GM06990 (cell line): Measurements from ENCODE around the gene PLXNA4.

Source experiments
- DNase-seq: peaks from one replicate; pipeline ENCODE4 v3.0.0-alpha.2; 2011; ENCODE audit not compliant: insufficient read length; ENCODE audit errors: extremely low read depth
- H3K27me3 ChIP-seq: replicated peaks from 2 replicates; pipeline ENCODE4 v1.6.0; 2011; ENCODE audit warnings: low read length; ENCODE audit not compliant: control insufficient read depth, insufficient read depth
- H3K36me3 ChIP-seq: 2 replicates; pipeline ENCODE4 v1.5.1; 2011; ENCODE audit warnings: low read length; ENCODE audit not compliant: control insufficient read depth, insufficient read depth
- H3K4me3 ChIP-seq: replicated peaks from 2 replicates; pipeline ENCODE4 v1.5.1; 2011; ENCODE audit warnings: low read depth, mild to moderate bottlenecking, control low read depth, low read length
- TF ChIP-seq, protein P1 (sequence below): IDR thresholded peaks from 2 replicates; pipeline ENCODE4 v1.5.1; 2011; ENCODE audit warnings: low read length, control low read depth, mild to moderate bottlenecking, inconsistent platforms; ENCODE audit not compliant: insufficient read depth, poor library complexity, severe bottlenecking

Gene PLXNA4

DNA sequence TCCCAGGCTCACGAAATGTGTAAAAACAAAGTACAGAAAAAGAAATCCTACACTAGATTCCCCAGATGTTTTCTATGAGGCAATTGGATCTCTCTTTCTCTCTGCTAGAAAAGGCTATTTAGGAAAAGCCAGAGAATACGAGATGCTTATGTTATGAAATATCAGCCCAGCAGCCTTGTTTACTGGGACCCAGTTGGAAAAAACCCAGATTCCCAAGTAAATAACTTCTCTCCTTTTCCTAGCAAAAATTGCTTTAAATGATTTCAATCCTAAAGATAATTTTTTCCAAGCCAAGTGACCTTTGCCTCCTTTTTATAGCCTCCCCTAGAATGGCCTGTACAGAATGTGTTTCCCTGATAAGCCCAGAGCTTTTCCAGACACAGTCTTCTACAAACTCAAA is 199.3 kb downstream of the PLXNA4 start:
- H3K27me3 ChIP-seq = no peaks in the 10 kb centered on the region; the same call in none of the 2 replicates
- DNase-seq = no peak
- no peaks in the 10 kb centered on the region for H3K36me3 ChIP-seq
- TF ChIP-seq, protein P1, sequence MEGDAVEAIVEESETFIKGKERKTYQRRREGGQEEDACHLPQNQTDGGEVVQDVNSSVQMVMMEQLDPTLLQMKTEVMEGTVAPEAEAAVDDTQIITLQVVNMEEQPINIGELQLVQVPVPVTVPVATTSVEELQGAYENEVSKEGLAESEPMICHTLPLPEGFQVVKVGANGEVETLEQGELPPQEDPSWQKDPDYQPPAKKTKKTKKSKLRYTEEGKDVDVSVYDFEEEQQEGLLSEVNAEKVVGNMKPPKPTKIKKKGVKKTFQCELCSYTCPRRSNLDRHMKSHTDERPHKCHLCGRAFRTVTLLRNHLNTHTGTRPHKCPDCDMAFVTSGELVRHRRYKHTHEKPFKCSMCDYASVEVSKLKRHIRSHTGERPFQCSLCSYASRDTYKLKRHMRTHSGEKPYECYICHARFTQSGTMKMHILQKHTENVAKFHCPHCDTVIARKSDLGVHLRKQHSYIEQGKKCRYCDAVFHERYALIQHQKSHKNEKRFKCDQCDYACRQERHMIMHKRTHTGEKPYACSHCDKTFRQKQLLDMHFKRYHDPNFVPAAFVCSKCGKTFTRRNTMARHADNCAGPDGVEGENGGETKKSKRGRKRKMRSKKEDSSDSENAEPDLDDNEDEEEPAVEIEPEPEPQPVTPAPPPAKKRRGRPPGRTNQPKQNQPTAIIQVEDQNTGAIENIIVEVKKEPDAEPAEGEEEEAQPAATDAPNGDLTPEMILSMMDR = no peak
- no peak overlapping the region for H3K4me3 ChIP-seq

DNA sequence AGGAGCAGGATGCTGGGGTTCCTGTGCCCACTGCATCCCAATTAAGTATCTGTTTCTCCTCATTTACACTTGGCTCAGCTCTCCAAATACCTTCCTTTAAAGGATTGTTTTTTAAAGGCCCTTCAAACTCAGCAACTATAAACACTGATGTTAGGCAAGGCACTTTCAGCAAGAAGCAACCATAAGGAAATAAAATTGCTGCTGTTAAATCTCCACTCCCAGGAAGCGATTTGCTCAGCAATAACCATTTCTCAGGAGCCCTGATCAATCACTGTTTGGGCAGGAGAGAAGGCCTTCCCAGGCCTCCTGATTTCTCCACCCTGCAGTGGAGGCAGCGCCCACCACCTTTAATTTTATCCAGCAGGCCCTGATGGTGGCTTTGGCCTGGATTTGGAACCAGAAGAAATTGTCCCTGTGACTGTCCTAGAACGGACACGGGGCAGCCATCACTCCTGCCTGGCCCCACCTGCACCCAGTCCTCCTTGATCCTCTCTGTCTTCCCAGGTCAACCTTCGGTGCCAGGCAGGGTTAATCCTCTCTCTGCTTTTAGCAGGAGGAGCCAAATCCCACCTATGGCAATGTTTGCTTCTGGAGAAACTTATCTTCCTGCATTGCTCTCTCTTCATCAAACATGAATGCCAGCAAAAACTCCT is 199.8 kb downstream of the PLXNA4 start:
- Histone ChIP-seq H3K27me3 (no peaks in the 10 kb centered on the region; the same call in none of the 2 replicates), H3K36me3 (no peaks in the 10 kb centered on the region), H3K4me3 (no peak overlapping the region)
- DNase-seq = no peak
- TF ChIP-seq, protein P1 = no peak

DNA sequence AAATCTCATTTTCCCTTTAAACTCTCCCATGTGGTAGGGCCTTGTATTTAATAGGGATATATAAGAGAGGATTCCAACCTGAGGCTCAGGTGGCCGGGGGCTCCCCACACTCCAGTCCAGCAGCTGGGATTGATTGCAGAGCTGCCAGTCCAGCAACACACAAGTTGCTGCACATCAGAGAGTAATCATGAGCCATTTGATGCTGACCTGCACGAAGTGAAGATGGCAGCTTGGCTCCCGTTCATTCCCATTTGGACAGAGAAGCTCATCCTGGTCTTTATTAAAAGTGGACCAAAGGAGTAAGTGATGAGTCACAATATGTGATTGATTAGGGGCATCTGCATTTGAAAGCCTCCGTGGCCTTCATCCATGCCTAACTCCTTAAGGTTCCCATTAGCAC is 202.4 kb downstream of the PLXNA4 start:
- Histone ChIP-seq H3K36me3 (no peaks in the 10 kb centered on the region), H3K4me3 (no peak overlapping the region), H3K27me3 (no peaks in the 10 kb centered on the region; the same call in 1 of the 2 replicates)
- TF ChIP-seq, protein P1 = no peak
- DNase-seq = no peak

DNA sequence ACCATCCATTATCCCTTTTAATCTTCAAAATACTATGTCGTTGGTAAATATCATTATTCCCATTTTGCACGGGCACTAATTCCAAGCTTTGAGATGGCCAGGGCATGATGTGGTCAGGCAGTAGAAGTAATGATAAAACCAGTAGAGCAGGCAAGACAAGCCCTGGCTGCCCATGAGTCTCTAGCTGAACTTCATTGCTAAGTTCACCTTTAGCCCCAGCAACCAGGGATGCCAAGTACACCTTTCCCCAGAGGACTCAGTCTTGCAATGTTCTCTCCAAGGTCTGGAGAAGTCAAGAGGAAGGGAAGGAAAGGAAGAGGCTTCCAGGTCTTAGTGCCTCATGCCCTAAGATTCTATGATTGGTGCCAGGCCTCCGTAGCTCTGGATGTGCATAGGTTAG is 203.2 kb downstream of the PLXNA4 start:
- Histone ChIP-seq H3K36me3 (no peaks in the 10 kb centered on the region), H3K4me3 (no peak overlapping the region), H3K27me3 (no peaks in the 10 kb centered on the region; the same call in 1 of the 2 replicates)
- TF ChIP-seq, protein P1 = no peak
- DNase-seq = no peak

DNA sequence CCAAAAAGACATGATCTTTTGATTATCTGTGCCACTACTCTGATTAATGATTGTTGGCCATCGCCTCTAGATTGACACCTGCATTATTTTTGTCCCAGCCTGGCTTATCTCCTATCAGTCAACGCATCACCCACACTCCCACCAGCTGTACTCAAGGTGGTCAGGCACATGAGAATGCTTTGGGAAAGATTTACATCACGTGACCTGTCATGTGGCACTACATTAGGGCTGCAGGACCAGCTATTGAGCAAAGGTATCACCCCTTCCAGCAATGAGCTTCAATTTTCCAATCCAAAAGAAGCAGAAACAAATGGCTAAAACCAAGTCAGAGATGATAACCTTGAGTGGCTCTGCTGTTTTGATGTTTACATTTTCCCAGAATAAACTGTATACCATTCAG is 204.3 kb downstream of the PLXNA4 start:
- no peak overlapping the region for H3K4me3 ChIP-seq
- DNase-seq = no peak
- no peaks in the 10 kb centered on the region for H3K36me3 ChIP-seq
- no peaks in the 10 kb centered on the region; the same call in 1 of the 2 replicates for H3K27me3 ChIP-seq
- TF ChIP-seq, protein P1 = no peak
